Endothelial cell of umbilical vein (primary cell): ENCODE data around the gene PAPPA2. TPM values are rescaled to one million over a fixed set of nuclear protein-coding genes. Genes with fewer than 3 reads are reported as not detected.

Experiments used
- BruUV-seq: library from RNA; stranded (reverse); fragments of 400-500 nt; replicated peaks from 2 replicates; lab custom pipeline; 2021; lab: Mats Ljungman, UMichigan
- CTCF ChIA-PET: fragments of 300-600, 350-600 bp; sonication (Branson Sonifier 250); formaldehyde crosslinking; loops from one replicate; lab custom pipeline; 2021; ENCODE audit warnings: antibody characterized with exemption, inconsistent platforms; lab: Charles Lee
- POLR2A ChIA-PET: fragments of 300-600, 350-600 bp; sonication (Branson Sonifier 250); formaldehyde crosslinking; loops from one replicate; lab custom pipeline; 2021; ENCODE audit warnings: antibody characterized with exemption, inconsistent platforms; lab: Charles Lee
- DNase-seq: peaks from one replicate; pipeline ENCODE4 v3.0.0-alpha.2; 2011; ENCODE audit warnings: low read depth, low spot score
- FAIRE-seq: peaks from 2 replicates; lab custom pipeline; 2011; peaks lifted over from hg19 to GRCh38; lab: Jason Lieb, UNC
- H2AFZ ChIP-seq: 2 replicates; pipeline ENCODE4 v1.6.0; 2012; ENCODE audit warnings: low read depth, low read length, control low read depth, inconsistent platforms
- H3K27ac ChIP-seq: 2 replicates; pipeline ENCODE4 v1.5.1; 2011; ENCODE audit warnings: low read depth, mild to moderate bottlenecking, control low read depth, low read length, moderate library complexity; ENCODE audit not compliant: insufficient read depth
- H3K27me3 ChIP-seq, 2 experiments: 2 replicates each; pipeline versions ENCODE4 v1.6.0 to v1.6.1; 2011; ENCODE audit warnings: low read length in 2 of 2, mixed read lengths in 1 of 2; ENCODE audit not compliant: control insufficient read depth in 2 of 2, insufficient read depth in 2 of 2
- H3K36me3 ChIP-seq, 2 experiments: 2 replicates in 1 of 2; 3 replicates in 1 of 2; pipeline ENCODE4 v1.5.1; 2011; ENCODE audit warnings: low read length in 2 of 2, mild to moderate bottlenecking in 1 of 2, moderate library complexity in 1 of 2; ENCODE audit not compliant: control insufficient read depth in 2 of 2, insufficient read depth in 2 of 2; ENCODE audit errors: extremely low read depth in 1 of 2
- H3K4me1 ChIP-seq: 3 replicates; pipeline ENCODE4 v1.5.1; 2011; ENCODE audit warnings: mild to moderate bottlenecking, low read length; ENCODE audit not compliant: control insufficient read depth, insufficient read depth; ENCODE audit errors: extremely low read depth
- H3K4me2 ChIP-seq: 2 replicates; pipeline ENCODE4 v1.6.1; 2011; ENCODE audit warnings: low read length, control low read depth, mixed read lengths; ENCODE audit not compliant: insufficient read depth
- H3K4me3 ChIP-seq, 3 experiments: fragments of 200-600 bp in 1 of 3; sonication (generic), shearing (Covaris generic) in 1 of 3; replicated peaks in 1 of 3; 2 replicates each; pipeline ENCODE4 v1.5.1; 2011 to 2016; ENCODE audit warnings: control low read depth in 3 of 3, low read length in 3 of 3, mild to moderate bottlenecking in 2 of 3, inconsistent platforms in 1 of 3, low read depth in 1 of 3, moderate library complexity in 1 of 3; ENCODE audit not compliant: insufficient read depth in 1 of 3
- H3K79me2 ChIP-seq: 2 replicates; pipeline ENCODE4 v1.6.0; 2012; ENCODE audit warnings: low read length, inconsistent platforms; ENCODE audit not compliant: control insufficient read depth, insufficient read depth
- H3K9ac ChIP-seq: replicated peaks from 2 replicates; pipeline ENCODE3; 2011; ENCODE audit warnings: low read length, control low read depth; ENCODE audit not compliant: insufficient read depth; ENCODE audit errors: extremely low read depth
- H3K9me1 ChIP-seq: replicated peaks from 3 replicates; pipeline ENCODE4 v1.6.0; 2011; ENCODE audit warnings: mild to moderate bottlenecking, low read length; ENCODE audit not compliant: control insufficient read depth, insufficient read depth; ENCODE audit errors: extremely low read depth
- H3K9me3 ChIP-seq: replicated peaks from 2 replicates; pipeline ENCODE4 v1.5.1; 2012; ENCODE audit warnings: low read length, inconsistent platforms; ENCODE audit not compliant: control insufficient read depth, insufficient read depth
- H4K20me1 ChIP-seq: replicated peaks from 2 replicates; pipeline ENCODE3; 2011; ENCODE audit warnings: mild to moderate bottlenecking, low read length; ENCODE audit not compliant: control insufficient read depth, insufficient read depth; ENCODE audit errors: extremely low read depth
- EZH2 ChIP-seq: IDR thresholded peaks from 2 replicates; pipeline ENCODE4 v1.6.1; 2012; ENCODE audit warnings: borderline replicate concordance, low read depth, mild to moderate bottlenecking, moderate library complexity, low read length, inconsistent platforms; ENCODE audit not compliant: severe bottlenecking
- FOS ChIP-seq: IDR thresholded peaks from 2 replicates; pipeline ENCODE4 v1.6.1; 2011; ENCODE audit warnings: mild to moderate bottlenecking, low read length, moderate library complexity, borderline replicate concordance; ENCODE audit not compliant: insufficient read depth
- GATA2 ChIP-seq: IDR thresholded peaks from 2 replicates; pipeline ENCODE4 v1.7.0; 2011; ENCODE audit warnings: low read depth, mild to moderate bottlenecking, moderate library complexity, mixed read lengths, low read length; ENCODE audit not compliant: insufficient read length, insufficient read depth
- JUN ChIP-seq: IDR thresholded peaks from 2 replicates; pipeline ENCODE4 v1.6.1; 2011; ENCODE audit warnings: borderline replicate concordance, low read depth; ENCODE audit not compliant: insufficient read length, insufficient read depth
- MAX ChIP-seq: IDR thresholded peaks from 2 replicates; pipeline ENCODE4 v1.6.1; 2011; ENCODE audit not compliant: insufficient read depth, insufficient read length
- MYC ChIP-seq: IDR thresholded peaks from one replicate; pipeline ENCODE4 v1.6.1; 2011; ENCODE audit warnings: mild to moderate bottlenecking, low read depth, low read length
- POLR2A ChIP-seq: IDR thresholded peaks from 2 replicates; pipeline ENCODE4 v1.6.1; 2012; ENCODE audit warnings: low read depth, mild to moderate bottlenecking, control low read depth, low read length
- POLR2AphosphoS5 ChIP-seq: IDR thresholded peaks from 2 replicates; pipeline ENCODE4 v1.6.1; 2012; ENCODE audit warnings: low read depth, mild to moderate bottlenecking, control low read depth, low read length, moderate library complexity; ENCODE audit not compliant: insufficient read depth
- dilution Hi-C: fragments of 300-500 bp; cut with MboI; formaldehyde crosslinking; loops from one replicate; pipeline ENCODE4 v1.15.0; 2019; ENCODE audit warnings: low sequenced_read_pairs; ENCODE audit not compliant: extremely low pct_ligation_motif_present
- intact Hi-C: fragments of 100-400 bp; cut with micrococcal nuclease; formaldehyde crosslinking; loops from one replicate; pipeline ENCODE4 v1.10.0; 2022
- polyA plus RNA-seq, 4 experiments: library from polyadenylated mRNA; depleted of rRNA in 3 of 4; stranded (reverse) in 3 of 4; unstranded in 1 of 4; fragments of >200 nt; gene quantifications; 2 replicates each; pipeline versions ENCODE4 v1.2.1 to v1.2.3, GENCODE V29; 2011 to 2012; ENCODE audit warnings: missing spikeins in 1 of 4
- total RNA-seq: library from RNA; stranded (reverse); gene quantifications from 2 replicates; pipeline ENCODE4 v1.2.3, GENCODE V29; 2021
- TF ChIP-seq, protein P1 (sequence below), 2 donors: IDR thresholded peaks; 1 replicate in 1 of 2; 2 replicates in 1 of 2; pipeline ENCODE4 v1.5.1; 2011; ENCODE audit warnings: low read length in 2 of 2, mild to moderate bottlenecking in 2 of 2, moderate library complexity in 2 of 2, control low read depth in 1 of 2, inconsistent platforms in 1 of 2, low read depth in 1 of 2; ENCODE audit not compliant: insufficient read depth in 1 of 2; ENCODE audit errors: extremely low read depth in 1 of 2

The PAPPA2 gene
- total and polyA plus RNA-seq, 2 donors (not counting 3 experiments of a cell fraction or from before 2014, with no cell fraction given), result not detected

DNA sequence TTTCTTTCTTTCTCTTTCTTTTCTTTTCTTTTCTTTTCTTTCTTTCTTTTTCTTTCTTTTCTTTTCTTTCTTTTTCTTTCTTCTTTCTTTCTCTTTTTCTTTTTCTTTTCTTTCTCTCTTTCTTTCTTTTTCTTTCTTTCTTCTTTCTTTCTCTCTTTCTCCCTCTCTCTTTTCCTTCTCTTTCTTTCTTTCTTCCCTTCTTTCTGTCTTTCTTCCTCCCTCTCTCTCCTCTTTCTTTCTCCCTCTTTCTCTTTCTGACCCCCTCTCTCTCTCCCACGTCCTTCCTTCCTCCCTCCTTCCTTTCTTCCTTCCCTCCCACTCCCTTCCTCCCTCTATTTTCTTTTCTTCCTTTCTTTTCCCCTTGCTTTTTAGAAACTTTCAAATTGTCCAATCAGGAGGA, 333.6 kb downstream of the PAPPA2 start:
- Histone ChIP-seq H3K4me2 (no peak overlapping the region), H3K9me3 (peaks cover 5% of the 10 kb centered on the region), H3K9ac (no peak overlapping the region), H3K36me3 (no peaks in the 10 kb centered on the region), H3K27ac (no peak overlapping the region), H2AFZ (no peak overlapping the region), H3K79me2 (no peaks in the 10 kb centered on the region), H3K4me1 (no peaks in the 10 kb centered on the region), H3K27me3 (no peaks in the 10 kb centered on the region), H3K4me3 (no peak overlapping the region), H3K9me1 (no peaks in the 10 kb centered on the region), H4K20me1 (no peaks in the 10 kb centered on the region)
- FAIRE-seq (no peak), DNase-seq (no peak)
- no TSS peak for BruUV-seq
- intact Hi-C loops (no loop called here), dilution Hi-C loops (no loop called here)
- TF ChIP-seq MAX (no peak), POLR2A (no peak), MYC (no peak), POLR2AphosphoS5 (no peak), FOS (no peak), GATA2 (no peak), JUN (no peak), EZH2 (no peak)
- TF ChIP-seq, protein P1, sequence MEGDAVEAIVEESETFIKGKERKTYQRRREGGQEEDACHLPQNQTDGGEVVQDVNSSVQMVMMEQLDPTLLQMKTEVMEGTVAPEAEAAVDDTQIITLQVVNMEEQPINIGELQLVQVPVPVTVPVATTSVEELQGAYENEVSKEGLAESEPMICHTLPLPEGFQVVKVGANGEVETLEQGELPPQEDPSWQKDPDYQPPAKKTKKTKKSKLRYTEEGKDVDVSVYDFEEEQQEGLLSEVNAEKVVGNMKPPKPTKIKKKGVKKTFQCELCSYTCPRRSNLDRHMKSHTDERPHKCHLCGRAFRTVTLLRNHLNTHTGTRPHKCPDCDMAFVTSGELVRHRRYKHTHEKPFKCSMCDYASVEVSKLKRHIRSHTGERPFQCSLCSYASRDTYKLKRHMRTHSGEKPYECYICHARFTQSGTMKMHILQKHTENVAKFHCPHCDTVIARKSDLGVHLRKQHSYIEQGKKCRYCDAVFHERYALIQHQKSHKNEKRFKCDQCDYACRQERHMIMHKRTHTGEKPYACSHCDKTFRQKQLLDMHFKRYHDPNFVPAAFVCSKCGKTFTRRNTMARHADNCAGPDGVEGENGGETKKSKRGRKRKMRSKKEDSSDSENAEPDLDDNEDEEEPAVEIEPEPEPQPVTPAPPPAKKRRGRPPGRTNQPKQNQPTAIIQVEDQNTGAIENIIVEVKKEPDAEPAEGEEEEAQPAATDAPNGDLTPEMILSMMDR (IDR thresholded peaks at IDR 0.05; ENCODE audit: extremely low read depth in 1 of 2, insufficient read depth in 1 of 2, low read depth in 1 of 2, low read length in 2 of 2), result no peak
- CTCF ChIA-PET, result no interaction called here
- POLR2A ChIA-PET, result no interaction called here
